IPS-18c (cell line): ENCODE results near the gene CHD1L.

Experiments
- H3K4me3 ChIP-seq: 2 replicates; pipeline ENCODE4 v1.7.0; 2013; ENCODE audit warnings: low read depth, mild to moderate bottlenecking, low read length, moderate library complexity; ENCODE audit not compliant: insufficient read depth
- H3K9me3 ChIP-seq: one replicate; pipeline ENCODE4 v1.6.1; 2013; ENCODE audit warnings: mild to moderate bottlenecking, low read length, moderate library complexity; ENCODE audit not compliant: control insufficient read depth, insufficient read depth

The CHD1L gene

DNA sequence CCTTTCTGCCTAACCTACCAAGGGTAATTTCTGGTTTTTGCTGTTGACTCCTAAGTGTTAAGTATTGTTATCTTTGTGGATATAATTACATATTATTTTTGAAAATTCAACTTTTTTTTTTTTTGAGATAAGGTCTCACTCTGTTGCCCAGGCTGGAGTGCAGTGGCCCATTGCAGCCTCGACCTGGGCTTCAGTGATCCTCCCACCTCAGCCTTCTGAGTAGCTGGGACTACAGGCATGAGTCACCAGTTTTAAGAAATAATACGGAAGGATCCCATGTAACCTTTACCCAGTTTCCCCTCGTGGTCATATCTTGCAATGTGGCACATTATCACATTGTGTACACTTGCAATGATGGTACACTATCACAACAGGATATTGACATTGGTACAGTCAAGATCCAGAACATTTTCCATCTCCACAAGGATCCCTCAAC lies 3.1 kb downstream of the CHD1L start:
- H3K4me3 ChIP-seq = no peak overlapping the region
- H3K9me3 ChIP-seq = no peaks in the 10 kb centered on the region

GRCh38 chr1:147246044-147246690 lies 3.7 kb downstream of the CHD1L start:
- Histone ChIP-seq H3K9me3 (no peaks in the 10 kb centered on the region), H3K4me3 (no peak overlapping the region)

GRCh38 chr1:147246910-147247655 lies 4.6 kb downstream of the CHD1L start:
- Histone ChIP-seq H3K9me3 (no peaks in the 10 kb centered on the region), H3K4me3 (no peak overlapping the region)

- H3K9me3 ChIP-seq = no peaks in the 10 kb centered on the region
- no peak overlapping the region for H3K4me3 ChIP-seq
Observed at GRCh38 chr1:147247656-147248238, 5.3 kb downstream of the CHD1L start.

GRCh38 chr1:147252540-147252939 lies 10.1 kb downstream of the CHD1L start:
- H3K9me3 ChIP-seq = no peaks in the 10 kb centered on the region
- H3K4me3 ChIP-seq = no peak overlapping the region

- Histone ChIP-seq H3K4me3 (no peak overlapping the region), H3K9me3 (no peaks in the 10 kb centered on the region)
Observed at GRCh38 chr1:147260956-147261355, 18.5 kb downstream of the CHD1L start.

DNA sequence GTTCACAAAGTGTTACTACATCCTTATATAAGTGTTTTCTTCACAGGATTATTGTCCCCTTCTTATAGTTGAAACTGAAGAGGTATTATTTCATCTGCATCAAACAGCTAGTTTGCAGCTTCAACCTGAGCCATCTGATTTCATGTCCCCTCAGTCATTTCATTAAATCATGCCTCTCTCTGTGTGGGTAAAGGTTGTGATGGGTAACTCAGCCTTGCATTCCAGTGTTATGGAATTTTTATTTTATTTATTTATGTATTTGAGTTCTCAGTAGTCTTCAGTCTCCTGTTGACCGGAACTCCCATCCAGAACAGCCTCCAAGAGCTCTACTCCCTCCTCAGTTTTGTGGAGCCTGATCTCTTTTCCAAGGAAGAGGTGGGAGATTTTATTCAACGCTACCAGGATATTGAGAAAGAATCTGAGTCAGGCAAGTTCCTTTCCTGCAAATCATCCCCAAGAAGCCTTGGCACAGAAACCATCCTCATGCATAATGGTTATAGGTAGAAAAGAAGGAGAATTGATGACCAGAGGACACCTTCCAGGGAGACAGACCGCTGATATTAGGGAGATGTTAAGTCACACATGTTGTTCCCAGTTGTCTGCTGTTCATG lies 21.8 kb downstream of the CHD1L start:
- no peak overlapping the region for H3K4me3 ChIP-seq
- H3K9me3 ChIP-seq = no peaks in the 10 kb centered on the region

- no peaks in the 10 kb centered on the region for H3K9me3 ChIP-seq
- H3K4me3 ChIP-seq = no peak overlapping the region
Observed at GRCh38 chr1:147266381-147266780, 23.9 kb downstream of the CHD1L start.

- H3K9me3 ChIP-seq = no peaks in the 10 kb centered on the region
- H3K4me3 ChIP-seq = no peak overlapping the region
Observed at GRCh38 chr1:147267711-147268110, 25.2 kb downstream of the CHD1L start.

DNA sequence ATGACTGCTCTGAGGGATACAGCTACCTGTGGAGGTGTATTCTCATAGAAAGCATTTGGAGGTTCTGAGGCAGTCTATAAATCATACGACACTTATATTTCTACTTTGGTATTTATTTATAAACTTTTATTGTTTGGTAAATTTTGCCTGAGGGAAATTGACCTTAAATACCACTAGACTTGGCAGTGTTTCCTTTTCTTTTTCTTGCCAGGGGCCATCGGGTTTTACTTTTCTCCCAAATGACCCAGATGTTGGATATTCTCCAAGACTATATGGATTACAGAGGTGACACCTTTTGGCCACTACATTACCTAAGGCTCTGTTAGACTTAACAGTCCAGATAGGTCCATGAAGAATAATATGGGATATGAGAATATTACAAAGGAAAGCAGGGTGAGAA lies 28.2 kb downstream of the CHD1L start:
- H3K9me3 ChIP-seq = no peaks in the 10 kb centered on the region
- H3K4me3 ChIP-seq = no peak overlapping the region

DNA sequence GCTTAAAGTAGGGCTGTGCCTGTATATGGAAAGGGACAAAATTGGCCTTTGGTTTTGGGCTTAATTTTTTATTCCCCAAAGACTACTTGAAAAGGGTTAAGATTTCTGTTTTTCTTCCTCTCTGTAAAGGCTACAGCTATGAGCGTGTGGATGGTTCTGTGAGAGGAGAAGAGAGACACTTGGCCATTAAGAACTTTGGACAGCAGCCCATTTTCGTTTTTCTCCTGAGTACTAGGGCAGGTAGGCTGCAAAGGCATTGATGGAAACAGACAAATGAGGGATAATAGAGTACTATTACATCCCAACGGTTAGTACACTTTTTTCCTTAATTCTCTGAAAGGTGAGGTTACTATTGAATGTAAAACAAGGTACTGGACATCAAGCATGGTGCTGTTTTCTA lies 29.6 kb downstream of the CHD1L start:
- no peaks in the 10 kb centered on the region for H3K9me3 ChIP-seq

GRCh38 chr1:147273409-147274336 lies 31.2 kb downstream of the CHD1L start:
- Histone ChIP-seq H3K9me3 (no peaks in the 10 kb centered on the region), H3K4me3 (no peak overlapping the region)

More for the DNA sequence above, 29.6 kb downstream of the CHD1L start:
- no peak overlapping the region for H3K4me3 ChIP-seq

GRCh38 chr1:147281950-147282349 lies 39.5 kb downstream of the CHD1L start:
- no peak overlapping the region for H3K4me3 ChIP-seq

GRCh38 chr1:147283011-147283410 lies 40.5 kb downstream of the CHD1L start:
- Histone ChIP-seq H3K9me3 (no peaks in the 10 kb centered on the region), H3K4me3 (no peak overlapping the region)

More at GRCh38 chr1:147281950-147282349, 39.5 kb downstream of the CHD1L start:
- no peaks in the 10 kb centered on the region for H3K9me3 ChIP-seq

DNA sequence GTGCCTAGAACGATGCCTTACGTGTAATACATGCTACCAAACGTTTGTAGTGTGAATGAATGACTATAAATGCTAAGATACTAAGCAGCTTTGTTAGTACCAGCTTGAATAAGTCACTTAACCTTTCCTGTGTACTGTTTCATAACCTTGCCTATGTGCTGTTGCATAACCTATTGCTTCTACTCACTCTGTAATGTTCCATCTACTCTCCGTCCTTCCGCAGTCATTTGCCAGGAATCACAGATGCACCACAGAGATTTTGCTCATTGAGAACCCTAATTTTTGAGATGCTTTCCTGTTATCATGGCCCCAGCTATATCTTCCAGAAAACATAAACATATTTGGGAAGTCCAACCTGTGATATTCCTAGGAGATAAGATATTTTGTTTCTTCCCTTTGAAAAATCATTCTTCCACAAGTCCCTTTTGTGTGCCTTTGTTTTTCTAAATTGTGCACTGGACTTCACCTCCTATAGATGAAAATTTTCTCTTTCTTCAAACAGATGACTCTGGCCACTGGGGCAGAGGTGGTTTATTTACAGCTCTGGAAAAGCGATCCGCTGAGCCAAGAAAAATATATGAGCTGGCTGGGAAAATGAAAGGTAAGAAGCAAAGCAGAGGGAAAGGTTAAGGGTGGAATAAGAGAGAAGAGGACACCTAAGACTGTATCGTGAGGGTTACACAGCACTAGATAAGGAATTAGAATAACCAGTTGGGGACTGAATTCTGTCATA lies 44.8 kb downstream of the CHD1L start:
- Histone ChIP-seq H3K4me3 (no peak overlapping the region), H3K9me3 (no peaks in the 10 kb centered on the region)

GRCh38 chr1:147292012-147292411 lies 49.5 kb downstream of the CHD1L start:
- H3K4me3 ChIP-seq = no peak overlapping the region

More at GRCh38 chr1:147292012-147292411, 49.5 kb downstream of the CHD1L start:
- no peaks in the 10 kb centered on the region for H3K9me3 ChIP-seq
